SK-N-SH (cell line): Measurements from ENCODE around the gene HEXIM1.

ENCODE experiments used
- CHD2 ChIP-seq: fragments of 150-350 bp; IDR thresholded peaks from 2 replicates; pipeline ENCODE4 v1.6.1; 2018; ENCODE audit warnings: low read length; ENCODE audit not compliant: partially characterized antibody
- MXI1 ChIP-seq: IDR thresholded peaks from 2 replicates; pipeline ENCODE4 v1.6.1; 2012; ENCODE audit warnings: mild to moderate bottlenecking, low read depth, low read length, improper control_type of control experiment
- NFIC ChIP-seq: IDR thresholded peaks from 2 replicates; pipeline ENCODE4 v1.4.0; 2012; ENCODE audit warnings: borderline replicate concordance
- POLR2AphosphoS5 ChIP-seq: IDR thresholded peaks from 2 replicates; pipeline ENCODE4 v1.6.1; 2012; ENCODE audit warnings: low read depth, low read length
- RCOR1 ChIP-seq: fragments of 150-350 bp; IDR thresholded peaks from 2 replicates; pipeline ENCODE4 v1.6.1; 2017; ENCODE audit warnings: antibody characterized with exemption, low read length
- SIN3A ChIP-seq: IDR thresholded peaks from 2 replicates; pipeline ENCODE4 v1.6.1; 2012; ENCODE audit warnings: low read depth, mild to moderate bottlenecking, low read length, moderate library complexity, borderline replicate concordance
- SMC3 ChIP-seq: IDR thresholded peaks from 2 replicates; pipeline ENCODE4 v1.6.1; 2012; ENCODE audit warnings: low read depth, low read length, improper control_type of control experiment
- TAF1 ChIP-seq: IDR thresholded peaks from 2 replicates; pipeline ENCODE4 v1.6.1; 2012; ENCODE audit warnings: low read depth, mild to moderate bottlenecking, low read length, moderate library complexity, borderline replicate concordance
- TCF12 ChIP-seq: IDR thresholded peaks from 2 replicates; pipeline ENCODE4 v1.4.0; 2012
- YY1 ChIP-seq: IDR thresholded peaks from 2 replicates; pipeline ENCODE4 v1.4.0; 2012; ENCODE audit warnings: low read depth, mild to moderate bottlenecking
- TF ChIP-seq, protein P1 (sequence below): fragments of 200-600 bp; sonication (generic); IDR thresholded peaks from 2 replicates; pipeline ENCODE4 v1.6.1; 2017; ENCODE audit warnings: antibody characterized with exemption, mild to moderate bottlenecking, moderate library complexity
- TF ChIP-seq, protein P2 (sequence below): IDR thresholded peaks from 2 replicates; pipeline ENCODE4 v1.6.1; 2012; ENCODE audit warnings: mild to moderate bottlenecking, low read depth, low read length, moderate library complexity
- TF ChIP-seq, protein P3 (sequence below): IDR thresholded peaks from 2 replicates; pipeline ENCODE4 v1.4.0; 2012; ENCODE audit warnings: low read depth

DNA sequence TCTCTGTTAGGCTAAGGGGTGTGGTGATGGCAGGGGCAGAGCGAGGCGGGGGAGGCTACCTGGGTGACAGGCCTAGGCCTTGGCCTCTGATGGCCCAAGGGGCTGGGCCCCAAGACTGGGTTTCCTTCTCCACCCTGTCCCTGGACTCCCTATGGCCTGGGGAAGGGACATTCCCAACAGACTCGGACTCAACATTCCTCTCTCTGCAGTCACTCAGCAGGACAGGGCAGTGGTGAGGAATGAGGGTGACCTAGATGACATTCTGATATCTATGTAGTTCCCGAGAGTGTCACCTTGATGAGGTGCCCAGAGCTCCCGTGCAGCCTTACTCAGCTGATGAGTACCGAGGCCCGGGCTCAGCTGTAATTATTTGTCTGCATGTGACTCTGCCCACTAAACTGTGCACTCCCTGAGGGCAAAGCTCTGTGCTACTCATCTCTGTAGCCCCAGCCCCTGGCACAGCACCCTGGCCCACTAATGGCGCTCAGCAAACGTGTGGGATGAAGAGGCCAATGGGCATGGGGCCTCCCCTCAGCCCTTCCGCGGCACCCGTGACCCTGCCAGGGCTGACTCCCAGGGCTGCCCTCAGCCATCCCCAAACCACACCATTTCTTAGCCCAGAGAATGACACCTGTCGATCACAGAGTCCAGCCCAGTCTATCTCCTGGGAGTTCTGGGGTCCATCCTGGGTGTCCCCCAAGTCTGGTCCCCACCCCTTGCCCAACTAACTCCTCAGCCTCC lies 18.2 kb upstream of the HEXIM1 start:
- TF ChIP-seq, protein P1, sequence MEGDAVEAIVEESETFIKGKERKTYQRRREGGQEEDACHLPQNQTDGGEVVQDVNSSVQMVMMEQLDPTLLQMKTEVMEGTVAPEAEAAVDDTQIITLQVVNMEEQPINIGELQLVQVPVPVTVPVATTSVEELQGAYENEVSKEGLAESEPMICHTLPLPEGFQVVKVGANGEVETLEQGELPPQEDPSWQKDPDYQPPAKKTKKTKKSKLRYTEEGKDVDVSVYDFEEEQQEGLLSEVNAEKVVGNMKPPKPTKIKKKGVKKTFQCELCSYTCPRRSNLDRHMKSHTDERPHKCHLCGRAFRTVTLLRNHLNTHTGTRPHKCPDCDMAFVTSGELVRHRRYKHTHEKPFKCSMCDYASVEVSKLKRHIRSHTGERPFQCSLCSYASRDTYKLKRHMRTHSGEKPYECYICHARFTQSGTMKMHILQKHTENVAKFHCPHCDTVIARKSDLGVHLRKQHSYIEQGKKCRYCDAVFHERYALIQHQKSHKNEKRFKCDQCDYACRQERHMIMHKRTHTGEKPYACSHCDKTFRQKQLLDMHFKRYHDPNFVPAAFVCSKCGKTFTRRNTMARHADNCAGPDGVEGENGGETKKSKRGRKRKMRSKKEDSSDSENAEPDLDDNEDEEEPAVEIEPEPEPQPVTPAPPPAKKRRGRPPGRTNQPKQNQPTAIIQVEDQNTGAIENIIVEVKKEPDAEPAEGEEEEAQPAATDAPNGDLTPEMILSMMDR = no peak
- TF ChIP-seq MXI1 = no peak
- TF ChIP-seq CHD2 = no peak
- no peak for TF ChIP-seq RCOR1
- TF ChIP-seq YY1 = no peak
- no peak for TF ChIP-seq TAF1
- TF ChIP-seq NFIC = no peak
- TF ChIP-seq POLR2AphosphoS5 = no peak
- TF ChIP-seq, protein P2, sequence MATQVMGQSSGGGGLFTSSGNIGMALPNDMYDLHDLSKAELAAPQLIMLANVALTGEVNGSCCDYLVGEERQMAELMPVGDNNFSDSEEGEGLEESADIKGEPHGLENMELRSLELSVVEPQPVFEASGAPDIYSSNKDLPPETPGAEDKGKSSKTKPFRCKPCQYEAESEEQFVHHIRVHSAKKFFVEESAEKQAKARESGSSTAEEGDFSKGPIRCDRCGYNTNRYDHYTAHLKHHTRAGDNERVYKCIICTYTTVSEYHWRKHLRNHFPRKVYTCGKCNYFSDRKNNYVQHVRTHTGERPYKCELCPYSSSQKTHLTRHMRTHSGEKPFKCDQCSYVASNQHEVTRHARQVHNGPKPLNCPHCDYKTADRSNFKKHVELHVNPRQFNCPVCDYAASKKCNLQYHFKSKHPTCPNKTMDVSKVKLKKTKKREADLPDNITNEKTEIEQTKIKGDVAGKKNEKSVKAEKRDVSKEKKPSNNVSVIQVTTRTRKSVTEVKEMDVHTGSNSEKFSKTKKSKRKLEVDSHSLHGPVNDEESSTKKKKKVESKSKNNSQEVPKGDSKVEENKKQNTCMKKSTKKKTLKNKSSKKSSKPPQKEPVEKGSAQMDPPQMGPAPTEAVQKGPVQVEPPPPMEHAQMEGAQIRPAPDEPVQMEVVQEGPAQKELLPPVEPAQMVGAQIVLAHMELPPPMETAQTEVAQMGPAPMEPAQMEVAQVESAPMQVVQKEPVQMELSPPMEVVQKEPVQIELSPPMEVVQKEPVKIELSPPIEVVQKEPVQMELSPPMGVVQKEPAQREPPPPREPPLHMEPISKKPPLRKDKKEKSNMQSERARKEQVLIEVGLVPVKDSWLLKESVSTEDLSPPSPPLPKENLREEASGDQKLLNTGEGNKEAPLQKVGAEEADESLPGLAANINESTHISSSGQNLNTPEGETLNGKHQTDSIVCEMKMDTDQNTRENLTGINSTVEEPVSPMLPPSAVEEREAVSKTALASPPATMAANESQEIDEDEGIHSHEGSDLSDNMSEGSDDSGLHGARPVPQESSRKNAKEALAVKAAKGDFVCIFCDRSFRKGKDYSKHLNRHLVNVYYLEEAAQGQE = no peak
- TF ChIP-seq, protein P3, sequence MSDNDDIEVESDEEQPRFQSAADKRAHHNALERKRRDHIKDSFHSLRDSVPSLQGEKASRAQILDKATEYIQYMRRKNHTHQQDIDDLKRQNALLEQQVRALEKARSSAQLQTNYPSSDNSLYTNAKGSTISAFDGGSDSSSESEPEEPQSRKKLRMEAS = no peak
- no peak for TF ChIP-seq TCF12
- no peak for TF ChIP-seq SMC3
- TF ChIP-seq SIN3A = no peak
